Peyer's patch (tissue), 4 donors: ENCODE data around the gene MAS1. TPM values are rescaled to one million over a fixed set of nuclear protein-coding genes. Genes with fewer than 3 reads are reported as not detected.

ENCODE experiments used
- DNase-seq, 3 donors: peaks; one replicate each; pipeline ENCODE4 v3.0.0-alpha.2; 2017 to 2019
- H3K27ac ChIP-seq, 4 donors: fragments of 200-600 bp; sonication (generic); one replicate each; pipeline ENCODE4 v1.5.1; 2016 to 2019
- H3K27me3 ChIP-seq, 2 donors: fragments of 200-600 bp; sonication (generic); one replicate each; pipeline ENCODE4 v1.5.1; 2019
- H3K36me3 ChIP-seq, 3 donors: fragments of 200-600 bp; sonication (generic); one replicate each; pipeline ENCODE4 v1.5.1; 2016 to 2019
- H3K4me1 ChIP-seq, 4 donors: fragments of 200-600 bp; sonication (generic); one replicate each; pipeline ENCODE4 v1.5.1; 2016 to 2019
- H3K4me3 ChIP-seq, 4 donors: fragments of 200-600 bp; sonication (generic); 1 replicate in 3 of 4; 2 replicates in 1 of 4; pipeline ENCODE4 v1.5.1; 2016 to 2019; ENCODE audit warnings: mild to moderate bottlenecking in 1 of 4
- H3K9me3 ChIP-seq, 4 donors: fragments of 200-600 bp; sonication (generic); one replicate each; pipeline ENCODE4 v1.5.1; 2016 to 2019; ENCODE audit warnings: mild to moderate bottlenecking in 1 of 4
- CTCF ChIP-seq, 6 experiments: fragments of 450-650 bp in 4 of 6; fragments of 200-600 bp in 2 of 6; sonication (generic) in 1 of 6; IDR thresholded peaks; one replicate each; pipeline ENCODE4 v1.5.1; 2017 to 2019; ENCODE audit warnings: antibody characterized with exemption in 6 of 6, mild to moderate bottlenecking in 3 of 6, moderate library complexity in 1 of 6
- POLR2A ChIP-seq, 2 donors: fragments of 450-650 bp; IDR thresholded peaks; one replicate each; pipeline ENCODE4 v1.5.1; 2017; ENCODE audit warnings: antibody characterized with exemption in 2 of 2, mild to moderate bottlenecking in 2 of 2, moderate library complexity in 2 of 2
- total RNA-seq, 4 donors: library from RNA; depleted of rRNA; stranded (reverse); fragments of >200 nt; gene quantifications; one replicate each; pipeline ENCODE4 v1.1.0, GENCODE V29; 2016

Gene MAS1
- total RNA-seq, 4 donors from 2014 or later: not detected

DNA sequence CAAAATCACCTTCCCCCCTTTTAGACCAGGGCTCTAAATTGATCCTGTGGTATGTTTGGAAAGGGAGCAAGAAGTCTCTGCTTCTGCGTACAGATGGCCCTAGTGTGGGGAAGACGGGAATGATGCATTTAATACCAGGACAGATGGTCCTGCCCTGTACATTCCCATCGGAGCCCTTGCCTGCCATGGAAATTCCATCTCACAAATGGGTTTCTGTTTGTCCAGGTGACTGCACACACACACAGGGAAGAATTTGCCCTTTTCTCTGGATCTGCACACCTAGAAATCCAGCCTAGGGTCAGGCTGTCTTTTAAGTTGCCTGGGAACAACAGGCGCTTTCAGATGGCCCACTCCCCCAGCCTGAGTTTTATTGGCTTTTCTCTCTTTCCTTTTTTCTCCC is 1.3 kb downstream of the MAS1 start:
- Histone ChIP-seq H3K27me3 (peaks cover 0 to 3% of the 10 kb centered on the region in 2 donors), H3K9me3 (no peaks in the 10 kb centered on the region), H3K27ac (no peak overlapping the region), H3K4me1 (no peaks in the 10 kb centered on the region), H3K4me3 (no peak overlapping the region), H3K36me3 (no peaks in the 10 kb centered on the region)
- DNase-seq: no peak
- TF ChIP-seq POLR2A (IDR thresholded peaks at IDR 0.05) (no peak), CTCF (IDR thresholded peaks at IDR 0.05) (no peak)

GRCh38 chr6:159893064-159893463 is 2.3 kb downstream of the MAS1 start:
- H3K36me3 ChIP-seq: no peaks in the 10 kb centered on the region
- H3K4me3 ChIP-seq: no peak overlapping the region
- TF ChIP-seq CTCF (IDR thresholded peaks at IDR 0.05): no peak
- TF ChIP-seq POLR2A (IDR thresholded peaks at IDR 0.05): no peak
- H3K9me3 ChIP-seq: no peaks in the 10 kb centered on the region
- peaks cover 0 to 3% of the 10 kb centered on the region in 2 donors for H3K27me3 ChIP-seq
- no peak for DNase-seq
- no peaks in the 10 kb centered on the region for H3K4me1 ChIP-seq
- no peak overlapping the region for H3K27ac ChIP-seq

- H3K4me3 ChIP-seq: no peak overlapping the region
- no peak for DNase-seq
- no peak overlapping the region for H3K27ac ChIP-seq
- no peaks in the 10 kb centered on the region for H3K9me3 ChIP-seq
- H3K27me3 ChIP-seq: peaks cover 0 to 3% of the 10 kb centered on the region in 2 donors
- TF ChIP-seq POLR2A (IDR thresholded peaks at IDR 0.05): no peak
- TF ChIP-seq CTCF (IDR thresholded peaks at IDR 0.05): no peak
- H3K4me1 ChIP-seq: no peaks in the 10 kb centered on the region
- H3K36me3 ChIP-seq: no peaks in the 10 kb centered on the region
These were observed 4.2 kb downstream of the MAS1 start for GRCh38 chr6:159894991-159895390.

DNA sequence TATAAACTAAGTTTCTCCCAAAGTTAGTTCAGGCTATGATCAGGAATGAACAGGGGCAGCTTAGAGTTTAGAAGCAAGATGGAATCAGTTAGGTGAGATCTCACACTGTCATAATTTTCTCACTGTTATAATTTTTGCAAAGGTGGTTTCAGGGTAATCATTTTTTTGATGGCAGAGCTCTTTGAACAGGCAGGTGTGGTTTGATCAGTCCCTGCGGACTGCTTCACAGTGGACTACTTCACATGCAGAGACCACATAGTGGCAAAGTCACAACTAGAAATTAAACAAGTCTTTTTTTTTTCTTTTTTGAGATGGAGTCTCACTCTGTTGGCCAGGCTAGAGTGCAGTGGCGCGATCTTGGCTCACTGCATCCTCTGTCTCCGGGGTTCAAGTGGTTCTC is 6.8 kb downstream of the MAS1 start:
- no peak overlapping the region for H3K4me3 ChIP-seq
- no peaks in the 10 kb centered on the region for H3K27me3 ChIP-seq
- TF ChIP-seq POLR2A (IDR thresholded peaks at IDR 0.05): no peak
- no peaks in the 10 kb centered on the region for H3K4me1 ChIP-seq
- H3K36me3 ChIP-seq: no peaks in the 10 kb centered on the region
- H3K9me3 ChIP-seq: no peaks in the 10 kb centered on the region
- no peak for DNase-seq
- no peak overlapping the region for H3K27ac ChIP-seq

GRCh38 chr6:159898519-159898918 is 7.7 kb downstream of the MAS1 start:
- DNase-seq: no peak
- Histone ChIP-seq H3K4me3 (no peak overlapping the region), H3K9me3 (no peaks in the 10 kb centered on the region), H3K36me3 (no peaks in the 10 kb centered on the region), H3K4me1 (no peaks in the 10 kb centered on the region), H3K27ac (no peak overlapping the region), H3K27me3 (no peaks in the 10 kb centered on the region)
- TF ChIP-seq POLR2A (IDR thresholded peaks at IDR 0.05) (no peak), CTCF (IDR thresholded peaks at IDR 0.05) (no peak)

- no peaks in the 10 kb centered on the region for H3K27me3 ChIP-seq
- TF ChIP-seq CTCF (IDR thresholded peaks at IDR 0.05) (no peak), POLR2A (IDR thresholded peaks at IDR 0.05) (no peak)
- H3K27ac ChIP-seq: no peak overlapping the region
- DNase-seq: no peak
- no peaks in the 10 kb centered on the region for H3K36me3 ChIP-seq
- no peaks in the 10 kb centered on the region for H3K4me1 ChIP-seq
- no peaks in the 10 kb centered on the region for H3K9me3 ChIP-seq
- no peak overlapping the region for H3K4me3 ChIP-seq
These were observed 9.4 kb downstream of the MAS1 start for GRCh38 chr6:159899994-159900745.
